Hepatocyte (in vitro differentiated cells): ENCODE data around the gene VANGL1.

Source experiments
- CTCF ChIP-seq: fragments of 200-600 bp; sonication (generic); IDR thresholded peaks from 2 replicates; pipeline ENCODE4 v1.5.1; 2016; ENCODE audit warnings: antibody characterized with exemption, mild to moderate bottlenecking; ENCODE audit not compliant: poor library complexity
- EZH2 ChIP-seq: fragments of 200-600 bp; sonication (generic); IDR thresholded peaks from 2 replicates; pipeline ENCODE4 v1.6.1; 2016; ENCODE audit warnings: antibody characterized with exemption, mild to moderate bottlenecking, borderline replicate concordance
- EZH2phosphoT487 ChIP-seq: fragments of 200-600 bp; sonication (generic); IDR thresholded peaks from one replicate; pipeline ENCODE4 v1.6.1; 2018; ENCODE audit warnings: antibody characterized with exemption, mild to moderate bottlenecking, low read depth, moderate library complexity; ENCODE audit not compliant: unreplicated experiment, severe bottlenecking

GRCh38 chr1:115705963-115706362 is 64.2 kb downstream of the VANGL1 start:
- TF ChIP-seq CTCF: no peak
- no peak for TF ChIP-seq EZH2
- TF ChIP-seq EZH2phosphoT487: no peak
